ENCODE results near the gene FOXD4L1.
"Not testable (repeated sequence)": the region's sequence is repeated elsewhere in the genome, so short reads cannot be mapped to it uniquely, and the experiment has no call there.

DNA sequence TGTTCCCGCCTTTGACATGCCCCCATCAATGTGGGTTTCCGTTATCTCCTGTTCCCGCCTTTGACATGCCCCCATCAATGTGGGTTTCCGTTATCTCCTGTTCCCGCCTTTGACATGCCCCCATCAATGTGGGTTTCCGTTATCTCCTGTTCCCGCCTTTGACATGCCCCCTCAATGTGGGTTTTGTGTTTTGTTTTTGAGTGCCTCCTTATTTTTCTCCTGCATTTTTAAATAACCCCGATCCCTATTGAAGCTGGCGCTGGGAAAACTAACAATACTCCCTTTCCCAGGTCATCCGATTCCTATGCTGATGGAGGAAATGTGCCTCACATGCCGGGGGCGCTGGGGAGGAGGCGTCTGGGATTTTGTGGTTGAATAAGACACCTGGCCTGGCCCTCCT lies 1.9 kb upstream of the FOXD4L1 start:
- TF ChIP-seq, protein P1, sequence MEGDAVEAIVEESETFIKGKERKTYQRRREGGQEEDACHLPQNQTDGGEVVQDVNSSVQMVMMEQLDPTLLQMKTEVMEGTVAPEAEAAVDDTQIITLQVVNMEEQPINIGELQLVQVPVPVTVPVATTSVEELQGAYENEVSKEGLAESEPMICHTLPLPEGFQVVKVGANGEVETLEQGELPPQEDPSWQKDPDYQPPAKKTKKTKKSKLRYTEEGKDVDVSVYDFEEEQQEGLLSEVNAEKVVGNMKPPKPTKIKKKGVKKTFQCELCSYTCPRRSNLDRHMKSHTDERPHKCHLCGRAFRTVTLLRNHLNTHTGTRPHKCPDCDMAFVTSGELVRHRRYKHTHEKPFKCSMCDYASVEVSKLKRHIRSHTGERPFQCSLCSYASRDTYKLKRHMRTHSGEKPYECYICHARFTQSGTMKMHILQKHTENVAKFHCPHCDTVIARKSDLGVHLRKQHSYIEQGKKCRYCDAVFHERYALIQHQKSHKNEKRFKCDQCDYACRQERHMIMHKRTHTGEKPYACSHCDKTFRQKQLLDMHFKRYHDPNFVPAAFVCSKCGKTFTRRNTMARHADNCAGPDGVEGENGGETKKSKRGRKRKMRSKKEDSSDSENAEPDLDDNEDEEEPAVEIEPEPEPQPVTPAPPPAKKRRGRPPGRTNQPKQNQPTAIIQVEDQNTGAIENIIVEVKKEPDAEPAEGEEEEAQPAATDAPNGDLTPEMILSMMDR (IDR thresholded peaks at IDR 0.05): not testable (repeated sequence)
- not testable (repeated sequence) for TF ChIP-seq EZH2 (IDR thresholded peaks at IDR 0.05; ENCODE audit: borderline replicate concordance, insufficient read depth, low read depth, low read length, poor library complexity, severe bottlenecking)
